Measurements from ENCODE around the gene DHCR24. TPM values are rescaled to one million over a fixed set of nuclear protein-coding genes. Genes with fewer than 3 reads are reported as not detected.

The DHCR24 gene
- total and polyA plus RNA-seq, 2 of the 13 experiments (the other 11 are each of a cell fraction or from before 2014, with no cell fraction given) = 374 to 448 TPM

GRCh38 chr1:54888080-54888733, 1.2 kb upstream of the DHCR24 start (continued):
- TF ChIP-seq, protein P1, sequence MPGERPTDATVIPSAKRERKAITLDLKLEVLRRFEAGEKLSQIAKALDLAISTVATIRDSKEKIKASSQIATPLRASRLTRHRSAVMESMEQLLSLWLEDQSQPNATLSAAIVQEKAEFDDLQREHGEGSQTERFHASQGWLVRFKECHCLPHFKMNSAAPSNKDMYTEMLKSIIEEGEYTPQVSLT (CRISPR knock-in tag; IDR thresholded peaks at IDR 0.05; ENCODE audit: borderline replicate concordance, low read depth) = no peak
- TF ChIP-seq GATAD2A (CRISPR knock-in tag; IDR thresholded peaks at IDR 0.05) (peak; percentile 91), HNF4A (CRISPR knock-in tag; IDR thresholded peaks at IDR 0.05) (peak; percentile 90), KMT2B (CRISPR knock-in tag; IDR thresholded peaks at IDR 0.05) (peak; percentile 56; the same call in 1 of the 2 replicates), ZNF629 (CRISPR knock-in tag; conservative IDR thresholded peaks at IDR 0.05) (peak; percentile 40), ZNF75D (CRISPR knock-in tag; IDR thresholded peaks at IDR 0.05; ENCODE audit: borderline replicate concordance) (no peak), EED (CRISPR knock-in tag; IDR thresholded peaks at IDR 0.05) (no peak), CREB1 (IDR thresholded peaks at IDR 0.05) (0 out of 2 replicates have a peak, but pooled peaks have one; percentile 29), CREB1 (CRISPR knock-in tag; IDR thresholded peaks at IDR 0.05) (peak; percentile 87), XRCC5 (optimal IDR thresholded peaks at IDR 0.05; ENCODE audit: low read length) (peak; percentile 28), YEATS2 (CRISPR knock-in tag; IDR thresholded peaks at IDR 0.05; ENCODE audit: borderline replicate concordance) (peak; percentile 15; the same call in 1 of the 2 replicates), MYNN (CRISPR knock-in tag; IDR thresholded peaks at IDR 0.05; ENCODE audit: low read depth) (no peak), ZNF451 (CRISPR knock-in tag; IDR thresholded peaks at IDR 0.05) (no peak), MEF2D (CRISPR knock-in tag; IDR thresholded peaks at IDR 0.05) (peak; percentile 80; the same call in 1 of the 2 replicates), FOXK1 (CRISPR knock-in tag; IDR thresholded peaks at IDR 0.05; ENCODE audit: borderline replicate concordance, low read depth) (peak; percentile 89; the same call in 1 of the 2 replicates)
- TF ChIP-seq, protein P2, sequence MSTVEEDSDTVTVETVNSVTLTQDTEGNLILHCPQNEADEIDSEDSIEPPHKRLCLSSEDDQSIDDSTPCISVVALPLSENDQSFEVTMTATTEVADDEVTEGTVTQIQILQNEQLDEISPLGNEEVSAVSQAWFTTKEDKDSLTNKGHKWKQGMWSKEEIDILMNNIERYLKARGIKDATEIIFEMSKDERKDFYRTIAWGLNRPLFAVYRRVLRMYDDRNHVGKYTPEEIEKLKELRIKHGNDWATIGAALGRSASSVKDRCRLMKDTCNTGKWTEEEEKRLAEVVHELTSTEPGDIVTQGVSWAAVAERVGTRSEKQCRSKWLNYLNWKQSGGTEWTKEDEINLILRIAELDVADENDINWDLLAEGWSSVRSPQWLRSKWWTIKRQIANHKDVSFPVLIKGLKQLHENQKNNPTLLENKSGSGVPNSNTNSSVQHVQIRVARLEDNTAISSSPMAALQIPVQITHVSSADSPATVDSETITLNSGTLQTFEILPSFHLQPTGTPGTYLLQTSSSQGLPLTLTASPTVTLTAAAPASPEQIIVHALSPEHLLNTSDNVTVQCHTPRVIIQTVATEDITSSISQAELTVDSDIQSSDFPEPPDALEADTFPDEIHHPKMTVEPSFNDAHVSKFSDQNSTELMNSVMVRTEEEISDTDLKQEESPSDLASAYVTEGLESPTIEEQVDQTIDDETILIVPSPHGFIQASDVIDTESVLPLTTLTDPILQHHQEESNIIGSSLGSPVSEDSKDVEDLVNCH (CRISPR knock-in tag; IDR thresholded peaks at IDR 0.05) = no peak
- TF ChIP-seq, protein P3, sequence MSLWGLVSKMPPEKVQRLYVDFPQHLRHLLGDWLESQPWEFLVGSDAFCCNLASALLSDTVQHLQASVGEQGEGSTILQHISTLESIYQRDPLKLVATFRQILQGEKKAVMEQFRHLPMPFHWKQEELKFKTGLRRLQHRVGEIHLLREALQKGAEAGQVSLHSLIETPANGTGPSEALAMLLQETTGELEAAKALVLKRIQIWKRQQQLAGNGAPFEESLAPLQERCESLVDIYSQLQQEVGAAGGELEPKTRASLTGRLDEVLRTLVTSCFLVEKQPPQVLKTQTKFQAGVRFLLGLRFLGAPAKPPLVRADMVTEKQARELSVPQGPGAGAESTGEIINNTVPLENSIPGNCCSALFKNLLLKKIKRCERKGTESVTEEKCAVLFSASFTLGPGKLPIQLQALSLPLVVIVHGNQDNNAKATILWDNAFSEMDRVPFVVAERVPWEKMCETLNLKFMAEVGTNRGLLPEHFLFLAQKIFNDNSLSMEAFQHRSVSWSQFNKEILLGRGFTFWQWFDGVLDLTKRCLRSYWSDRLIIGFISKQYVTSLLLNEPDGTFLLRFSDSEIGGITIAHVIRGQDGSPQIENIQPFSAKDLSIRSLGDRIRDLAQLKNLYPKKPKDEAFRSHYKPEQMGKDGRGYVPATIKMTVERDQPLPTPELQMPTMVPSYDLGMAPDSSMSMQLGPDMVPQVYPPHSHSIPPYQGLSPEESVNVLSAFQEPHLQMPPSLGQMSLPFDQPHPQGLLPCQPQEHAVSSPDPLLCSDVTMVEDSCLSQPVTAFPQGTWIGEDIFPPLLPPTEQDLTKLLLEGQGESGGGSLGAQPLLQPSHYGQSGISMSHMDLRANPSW (CRISPR knock-in tag; IDR thresholded peaks at IDR 0.05; ENCODE audit: borderline replicate concordance) = peak; percentile 74; the same call in 1 of the 2 replicates
- TF ChIP-seq, protein P4, sequence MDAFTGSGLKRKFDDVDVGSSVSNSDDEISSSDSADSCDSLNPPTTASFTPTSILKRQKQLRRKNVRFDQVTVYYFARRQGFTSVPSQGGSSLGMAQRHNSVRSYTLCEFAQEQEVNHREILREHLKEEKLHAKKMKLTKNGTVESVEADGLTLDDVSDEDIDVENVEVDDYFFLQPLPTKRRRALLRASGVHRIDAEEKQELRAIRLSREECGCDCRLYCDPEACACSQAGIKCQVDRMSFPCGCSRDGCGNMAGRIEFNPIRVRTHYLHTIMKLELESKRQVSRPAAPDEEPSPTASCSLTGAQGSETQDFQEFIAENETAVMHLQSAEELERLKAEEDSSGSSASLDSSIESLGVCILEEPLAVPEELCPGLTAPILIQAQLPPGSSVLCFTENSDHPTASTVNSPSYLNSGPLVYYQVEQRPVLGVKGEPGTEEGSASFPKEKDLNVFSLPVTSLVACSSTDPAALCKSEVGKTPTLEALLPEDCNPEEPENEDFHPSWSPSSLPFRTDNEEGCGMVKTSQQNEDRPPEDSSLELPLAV (CRISPR knock-in tag; conservative IDR thresholded peaks at IDR 0.05; ENCODE audit: low read depth) = no peak

Measured in HepG2 (cell line).